HG02759 (cell line): Measurements from ENCODE around the gene DUOX1.

Experiments used
- ATAC-seq: cut with Tn5 transposase; IDR thresholded peaks from one replicate; pipeline ENCODE4 v1.9.1; 2021; ENCODE audit warnings: mild to moderate bottlenecking, moderate library complexity; ENCODE audit not compliant: unreplicated experiment

The DUOX1 gene

DNA sequence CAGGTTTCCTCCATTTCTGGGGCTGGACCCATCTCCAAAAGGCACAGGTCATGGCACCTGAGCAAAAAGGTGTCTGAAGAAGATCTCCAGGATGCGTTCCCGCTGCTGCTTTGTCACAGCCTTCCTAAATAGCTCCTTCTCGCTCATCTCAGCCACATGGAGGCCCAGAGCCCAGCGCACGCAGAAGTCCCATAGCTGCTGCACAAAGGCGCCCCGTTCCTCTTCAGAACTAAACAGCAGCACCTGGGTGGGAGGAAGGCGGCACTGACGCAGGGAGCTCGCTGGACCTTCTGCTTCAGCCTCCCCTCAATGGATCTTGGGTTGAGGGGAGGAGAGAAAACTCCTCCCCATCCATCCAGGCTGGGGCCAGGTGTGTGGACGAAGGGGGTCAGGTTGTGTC is 24.2 kb upstream of the DUOX1 start:
- ATAC-seq: no peak

DNA sequence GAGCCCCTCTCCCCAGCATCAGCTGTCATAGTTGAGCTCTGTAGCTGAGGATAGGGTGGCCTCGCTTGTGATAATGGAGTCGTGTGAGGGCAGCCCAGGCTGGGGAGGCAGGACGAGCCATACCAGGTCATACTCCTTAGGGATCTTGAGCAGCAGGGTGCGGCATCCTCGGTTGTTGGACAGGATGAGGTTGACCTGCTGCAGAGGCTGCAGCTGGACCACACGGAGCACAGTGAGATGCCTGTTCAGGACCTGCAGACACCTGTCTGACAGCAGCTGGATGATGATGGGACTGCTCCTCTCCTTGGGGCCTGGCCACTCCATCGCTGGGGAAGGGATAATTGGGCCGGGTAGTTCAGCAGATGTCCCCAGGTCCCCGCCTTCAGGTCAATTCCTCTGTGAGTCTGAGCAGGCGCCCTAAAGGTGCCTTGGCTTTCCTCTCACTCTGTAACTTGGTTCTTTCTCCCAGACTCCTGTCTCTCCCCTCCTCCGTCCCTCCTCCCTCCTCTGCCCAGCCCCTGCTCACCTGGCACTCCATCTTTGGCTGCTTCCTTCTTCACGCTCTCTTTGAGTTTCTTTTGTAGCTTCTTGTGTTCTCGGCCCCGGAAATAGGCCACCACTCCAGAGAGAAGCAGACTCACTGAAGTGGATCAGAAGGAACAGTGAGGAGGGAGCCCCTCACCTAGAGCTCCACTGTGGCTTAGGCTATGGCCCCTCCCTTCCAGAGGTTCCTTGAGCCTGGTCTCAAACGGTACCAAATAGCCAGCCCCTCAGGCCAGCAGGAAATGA is 23.6 kb upstream of the DUOX1 start:
- no peak for ATAC-seq

DNA sequence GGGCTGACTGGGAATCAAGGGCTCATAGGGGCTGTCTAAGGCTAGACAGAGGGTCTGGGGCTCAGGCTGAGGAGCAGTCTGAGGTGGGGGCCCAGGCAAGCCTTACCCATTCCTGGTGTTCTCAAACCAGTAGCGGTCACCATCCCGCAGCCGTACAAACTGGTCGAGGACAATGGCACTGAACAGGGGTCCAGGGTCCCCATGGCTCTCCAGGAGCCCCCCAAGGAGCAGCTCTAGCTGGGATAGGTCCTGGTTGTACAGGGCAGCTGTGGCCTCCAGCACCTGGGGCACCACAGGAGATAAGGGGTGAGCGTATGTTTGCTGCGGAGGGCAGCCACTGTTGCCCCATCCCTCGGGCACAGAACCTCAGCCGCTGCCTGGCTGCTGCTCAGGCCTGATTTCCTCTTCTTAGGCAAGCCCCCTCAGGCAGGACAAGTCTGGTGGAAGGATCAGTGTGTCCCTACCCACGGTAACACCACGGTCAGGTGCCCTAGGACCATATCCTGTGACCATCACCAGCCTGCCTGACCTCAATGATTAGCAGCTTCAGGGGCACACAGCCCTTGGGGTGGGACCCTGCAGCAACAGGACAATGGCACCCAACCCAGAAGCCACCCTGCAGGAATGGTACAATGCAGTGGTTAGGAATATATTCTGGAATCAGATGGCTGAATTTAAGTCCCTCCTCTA is 21.7 kb upstream of the DUOX1 start:
- no peak for ATAC-seq

DNA sequence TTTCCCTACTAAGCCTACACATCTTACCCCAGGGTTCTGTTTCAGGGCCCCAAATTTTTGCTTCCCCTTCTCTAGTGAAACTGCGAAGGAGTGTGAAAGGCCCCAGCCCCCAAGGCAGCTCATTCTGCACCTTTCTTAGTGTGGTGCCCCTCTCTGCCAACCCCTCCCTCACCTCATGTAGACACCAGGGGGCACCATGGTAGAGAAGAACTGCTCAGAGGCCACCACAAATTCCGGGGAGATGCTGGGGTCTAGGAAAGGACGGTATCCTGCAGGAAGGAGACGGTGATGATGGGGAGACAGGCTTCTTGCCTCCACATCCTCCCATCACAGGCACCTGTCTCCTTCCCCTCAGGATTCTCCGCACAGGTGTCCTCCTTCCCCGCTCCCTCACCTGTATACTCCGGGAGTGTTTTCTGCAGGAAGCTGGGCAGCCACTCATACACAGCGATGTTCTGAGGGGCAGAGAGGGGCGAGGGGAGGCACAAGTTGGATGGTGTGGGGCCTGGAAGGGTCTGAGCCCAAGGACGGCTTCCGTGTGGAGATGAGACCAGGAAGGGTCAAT is 19.5 kb upstream of the DUOX1 start:
- no peak for ATAC-seq

DNA sequence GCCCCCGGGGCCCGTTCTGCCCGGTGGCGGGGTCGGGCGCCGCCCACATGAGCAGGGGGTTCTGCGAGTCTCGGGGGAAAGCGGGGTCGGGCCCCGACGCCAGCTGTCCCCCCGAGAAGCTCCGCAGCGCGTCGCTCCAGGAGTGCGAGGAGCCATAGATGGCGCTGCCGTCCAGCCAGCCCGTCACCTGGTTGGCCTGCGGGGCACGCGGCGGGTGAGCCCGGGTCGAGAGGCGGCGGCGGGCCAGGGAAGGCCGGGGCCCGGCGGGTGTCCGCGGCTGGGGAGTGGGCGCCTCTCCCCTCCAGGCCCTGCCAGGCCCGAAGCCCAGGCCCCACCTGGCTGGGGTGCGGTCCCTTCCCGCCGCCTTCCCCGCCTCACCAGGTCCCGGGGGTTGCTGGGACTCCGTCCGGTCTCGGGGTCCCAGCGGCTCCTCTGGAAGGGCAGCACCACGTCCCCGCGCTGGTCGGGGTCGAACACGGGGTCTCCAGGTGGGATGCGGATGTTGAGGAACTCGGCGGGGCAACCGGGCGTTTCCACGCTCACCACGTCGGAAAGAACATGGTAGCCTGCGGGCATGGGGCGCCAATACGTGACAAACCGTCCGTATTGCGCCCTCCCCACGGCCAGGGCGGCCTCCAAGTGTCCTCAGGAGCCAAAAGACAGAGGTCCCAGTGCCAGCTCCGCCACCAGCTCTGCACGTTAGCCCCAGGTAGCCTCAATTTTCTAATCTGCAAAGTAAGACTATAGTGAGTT is 18.2 kb upstream of the DUOX1 start:
- ATAC-seq: no peak

DNA sequence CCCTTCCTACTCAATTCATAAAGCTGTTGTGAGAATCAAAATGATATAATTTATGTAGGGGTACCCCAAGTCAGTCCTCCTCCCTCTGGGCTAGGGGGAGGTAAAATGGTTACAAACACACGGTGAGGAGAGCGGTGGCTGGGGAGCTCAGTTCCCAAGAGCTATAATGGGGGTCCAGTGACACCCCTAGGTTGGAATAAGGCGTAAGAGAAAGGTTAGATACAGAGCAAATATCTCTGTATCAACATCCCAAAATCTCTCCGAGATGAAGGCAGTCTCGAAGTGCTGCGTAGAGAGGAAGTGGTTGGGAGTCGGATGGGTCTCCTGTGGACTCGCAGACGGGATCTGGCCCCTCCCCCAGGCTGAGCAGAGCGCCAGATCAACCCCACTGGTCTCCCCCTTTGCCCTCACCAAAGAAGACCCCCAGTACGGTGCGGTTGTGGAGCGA is 17.6 kb upstream of the DUOX1 start:
- no peak for ATAC-seq

DNA sequence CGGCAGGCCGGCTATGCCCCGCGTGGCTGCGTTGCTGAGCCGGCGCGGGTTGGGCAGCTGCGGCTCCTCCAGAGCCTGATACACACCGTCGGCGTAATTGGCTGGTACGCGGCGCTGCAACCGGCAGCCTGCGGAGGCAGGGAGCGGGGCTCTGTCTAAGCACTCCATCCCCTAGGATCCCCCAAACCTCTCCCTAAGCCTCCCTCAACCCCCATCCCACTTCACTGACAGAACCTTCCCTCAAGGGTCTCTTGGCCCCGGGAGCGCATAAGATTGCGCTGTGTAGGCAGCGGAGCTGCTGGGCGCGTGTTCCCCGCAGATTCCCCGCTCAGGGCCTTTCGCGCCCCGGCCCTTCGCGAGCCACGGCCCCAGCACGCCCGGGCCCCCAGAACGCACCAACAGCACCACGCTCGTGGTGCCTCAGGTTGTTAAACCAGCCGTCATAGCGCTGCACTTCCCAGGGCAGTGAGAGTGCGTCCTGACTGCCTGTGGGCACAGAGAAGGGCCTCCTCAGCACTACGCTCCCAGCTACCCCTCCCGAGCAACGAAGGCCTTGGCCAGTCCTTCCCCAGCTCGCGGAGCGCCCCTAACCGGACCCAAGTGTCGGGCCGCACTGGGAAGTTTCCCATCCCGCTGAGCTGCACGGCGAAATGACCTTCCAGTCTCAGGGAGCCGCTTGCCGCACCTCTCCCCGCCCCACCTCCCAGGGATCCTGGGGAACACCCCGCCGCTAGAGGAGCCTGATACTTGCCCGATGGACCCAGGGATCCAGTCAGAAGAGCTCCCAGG is 17.0 kb upstream of the DUOX1 start:
- no peak for ATAC-seq

DNA sequence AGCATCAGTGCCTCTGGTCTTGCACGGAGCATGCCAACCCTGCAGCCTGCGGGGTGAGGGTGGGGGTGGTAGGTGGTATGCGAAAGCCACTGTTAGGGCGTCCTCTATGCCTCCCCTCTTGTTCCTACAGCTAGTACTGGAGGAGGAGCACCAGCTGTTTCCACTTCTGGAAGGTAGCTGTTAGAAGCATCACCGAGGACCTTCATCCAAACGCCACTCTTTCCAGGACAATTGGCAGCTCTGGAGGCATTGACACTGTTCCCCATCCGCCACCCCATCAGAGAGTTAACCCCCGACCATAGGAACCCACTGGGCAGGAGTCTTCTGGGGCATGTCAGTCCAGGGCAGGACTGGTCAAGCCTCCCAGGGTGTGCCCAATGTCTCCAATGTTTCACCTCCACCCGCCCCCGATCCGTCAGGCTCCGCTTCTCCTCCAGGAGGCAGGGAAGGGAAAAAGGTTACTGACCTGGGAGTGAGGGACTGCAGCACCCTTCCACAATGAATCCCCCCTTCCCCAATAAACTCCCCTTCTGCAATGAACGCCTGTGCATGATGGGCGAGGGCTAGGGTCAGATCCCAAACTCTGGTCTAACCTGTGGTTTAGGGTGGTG is 16.3 kb upstream of the DUOX1 start:
- ATAC-seq: no peak

DNA sequence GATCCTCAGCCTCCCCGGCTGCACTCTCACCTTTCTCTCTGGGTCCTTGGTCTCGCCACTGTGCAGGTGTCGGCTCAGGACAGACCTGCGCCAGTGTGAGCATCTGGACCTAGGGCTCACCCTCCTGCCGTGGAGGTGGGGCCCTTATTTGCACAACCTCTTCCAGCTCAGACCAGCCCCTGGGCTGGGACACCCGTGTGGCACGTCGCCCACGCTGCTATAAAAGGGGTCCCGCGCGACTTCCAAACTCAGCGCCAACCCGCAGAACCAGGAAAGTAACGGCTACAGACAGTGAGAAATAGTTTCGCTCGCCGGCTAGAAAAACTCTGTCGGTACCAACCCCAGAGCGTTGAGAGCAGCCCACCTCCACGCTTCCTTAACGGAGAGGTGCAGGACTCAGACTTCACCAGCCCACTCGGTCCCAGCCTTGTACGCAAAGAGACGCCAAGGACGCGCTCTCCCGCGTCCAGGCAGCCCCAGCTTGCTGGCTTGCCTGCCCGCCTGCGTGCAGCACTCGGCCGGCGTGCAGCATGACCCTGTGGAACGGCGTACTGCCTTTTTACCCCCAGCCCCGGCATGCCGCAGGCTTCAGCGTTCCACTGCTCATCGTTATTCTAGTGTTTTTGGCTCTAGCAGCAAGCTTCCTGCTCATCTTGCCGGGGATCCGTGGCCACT is 15.6 kb upstream of the DUOX1 start, which contains the start of the genes DUOX2 and DUOXA2:
DUOX2 (minus strand) TSS at position 97 of the 675 bp plus-strand sequence. CDS start 761 bp downstream, outside the sequence.
DUOXA2 (plus strand) TSS at position 251 of the 675 bp plus-strand sequence; CDS start at position 531, 280 bp downstream.
- no peak for ATAC-seq

DNA sequence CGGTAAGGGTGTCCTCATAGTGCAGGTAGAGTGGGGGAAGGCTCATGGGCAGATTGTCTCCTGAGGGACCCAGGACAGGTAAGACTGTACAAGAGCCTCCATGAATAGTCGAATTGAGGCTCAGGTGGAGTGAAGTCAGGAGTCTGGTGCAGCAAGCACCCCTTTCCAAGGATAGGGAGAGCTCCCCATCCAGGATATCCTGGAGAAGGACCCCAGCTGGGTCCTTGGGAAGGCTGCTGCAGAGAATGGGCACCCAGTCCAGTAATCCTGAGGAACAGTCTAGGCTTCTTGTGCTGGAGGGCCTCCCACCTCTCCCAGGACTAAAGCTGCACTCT is 15.1 kb upstream of the DUOX1 start:
- no peak for ATAC-seq

DNA sequence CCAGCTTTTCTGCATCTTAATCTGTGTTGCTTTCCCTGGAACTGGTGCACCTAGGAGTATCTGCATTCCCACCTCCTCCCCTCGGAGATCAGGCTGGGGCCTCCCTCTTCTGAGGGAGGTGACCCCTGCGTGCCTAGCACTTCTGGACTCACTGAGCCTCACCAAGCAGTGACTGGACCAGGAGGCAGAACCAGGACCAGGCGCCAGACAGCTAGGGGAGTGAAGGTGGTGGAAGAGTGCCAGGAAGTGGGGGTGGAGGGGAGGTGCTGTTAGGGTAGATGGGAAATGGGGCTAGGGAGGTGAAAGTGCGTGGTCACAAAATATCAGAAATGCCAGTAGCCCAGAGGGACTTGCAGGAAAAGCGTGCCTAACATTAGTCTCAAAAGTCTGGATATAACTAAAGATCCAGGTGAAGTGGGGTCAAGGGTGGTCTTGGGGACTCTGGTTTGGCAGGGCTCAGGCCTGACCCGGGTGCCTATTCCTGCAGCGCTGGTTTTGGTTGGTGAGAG is 14.4 kb upstream of the DUOX1 start:
- no peak for ATAC-seq

DNA sequence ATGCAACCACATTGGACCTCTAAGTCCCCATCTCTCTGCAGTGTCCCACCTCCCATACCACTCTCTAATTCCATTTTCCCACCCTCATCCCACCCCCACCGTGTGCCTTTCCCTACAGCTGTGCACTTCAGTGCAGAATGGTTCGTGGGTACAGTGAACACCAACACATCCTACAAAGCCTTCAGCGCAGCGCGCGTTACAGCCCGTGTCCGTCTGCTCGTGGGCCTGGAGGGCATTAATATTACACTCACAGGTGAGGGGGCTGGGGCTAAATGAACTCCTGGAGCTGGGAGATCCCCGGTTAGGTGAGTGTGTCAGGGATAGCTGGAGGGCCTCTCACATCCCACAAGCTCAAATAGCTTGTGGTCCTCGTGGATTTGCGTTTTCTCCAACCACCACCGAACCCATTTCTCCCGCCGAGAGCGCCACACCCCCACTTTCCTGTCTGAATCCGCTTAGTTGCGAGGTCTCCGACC is 13.8 kb upstream of the DUOX1 start:
- no peak for ATAC-seq

DNA sequence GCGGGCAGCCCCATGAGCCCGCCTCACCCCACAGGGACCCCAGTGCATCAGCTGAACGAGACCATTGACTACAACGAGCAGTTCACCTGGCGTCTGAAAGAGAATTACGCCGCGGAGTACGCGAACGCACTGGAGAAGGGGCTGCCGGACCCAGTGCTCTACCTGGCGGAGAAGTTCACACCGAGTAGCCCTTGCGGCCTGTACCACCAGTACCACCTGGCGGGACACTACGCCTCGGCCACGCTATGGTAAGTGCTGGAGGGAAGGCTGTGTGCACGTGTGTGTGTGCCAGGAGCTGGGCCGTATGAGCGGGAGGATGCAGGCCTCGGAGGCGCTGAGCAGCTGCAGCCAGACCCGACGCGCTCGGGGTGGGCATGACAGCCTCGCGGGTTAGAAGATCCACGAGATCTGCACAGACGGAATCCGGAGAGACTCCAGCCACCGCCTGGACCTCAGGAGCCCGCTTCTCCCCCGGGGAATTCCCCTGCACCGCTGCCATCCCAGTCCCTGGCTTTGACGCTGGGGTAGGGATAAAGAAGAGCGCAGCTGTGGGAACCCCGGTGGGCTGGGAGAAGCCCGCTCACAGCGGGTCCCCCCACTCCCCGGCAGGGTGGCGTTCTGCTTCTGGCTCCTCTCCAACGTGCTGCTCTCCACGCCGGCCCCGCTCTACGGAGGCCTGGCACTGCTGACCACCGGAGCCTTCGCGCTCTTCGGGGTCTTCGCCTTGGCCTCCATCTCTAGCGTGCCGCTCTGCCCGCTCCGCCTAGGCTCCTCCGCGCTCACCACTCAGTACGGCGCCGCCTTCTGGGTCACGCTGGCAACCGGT is 13.1 kb upstream of the DUOX1 start:
- ATAC-seq: no peak

DNA sequence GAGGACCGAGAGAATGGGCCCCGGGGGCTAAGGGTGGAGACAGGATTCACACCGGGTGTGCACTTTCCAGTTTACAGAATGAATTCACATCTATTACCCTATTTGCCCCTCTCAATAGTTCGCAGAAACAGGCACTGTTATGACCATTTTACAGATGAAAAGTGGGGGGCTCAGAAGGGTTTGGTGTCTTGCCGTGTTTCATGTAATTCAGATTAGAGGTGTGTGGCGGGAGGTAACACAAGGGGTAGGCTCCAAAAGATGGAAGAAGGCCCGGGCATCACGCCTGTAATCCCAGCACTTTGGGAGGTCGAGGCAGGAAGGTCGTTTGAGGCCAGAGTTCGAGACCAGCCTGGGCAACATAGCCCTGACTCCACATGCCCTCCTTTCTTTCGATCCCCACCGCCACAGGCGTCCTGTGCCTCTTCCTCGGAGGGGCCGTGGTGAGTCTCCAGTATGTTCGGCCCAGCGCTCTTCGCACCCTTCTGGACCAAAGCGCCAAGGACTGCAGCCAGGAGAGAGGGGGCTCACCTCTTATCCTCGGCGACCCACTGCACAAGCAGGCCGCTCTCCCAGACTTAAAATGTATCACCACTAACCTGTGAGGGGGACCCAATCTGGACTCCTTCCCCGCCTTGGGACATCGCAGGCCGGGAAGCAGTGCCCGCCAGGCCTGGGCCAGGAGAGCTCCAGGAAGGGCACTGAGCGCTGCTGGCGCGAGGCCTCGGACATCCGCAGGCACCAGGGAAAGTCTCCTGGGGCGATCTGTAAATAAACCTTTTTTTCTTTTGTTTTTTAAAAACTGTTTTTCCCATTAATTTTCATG is 12.3 kb upstream of the DUOX1 start:
- peak; percentile 16 for ATAC-seq

DNA sequence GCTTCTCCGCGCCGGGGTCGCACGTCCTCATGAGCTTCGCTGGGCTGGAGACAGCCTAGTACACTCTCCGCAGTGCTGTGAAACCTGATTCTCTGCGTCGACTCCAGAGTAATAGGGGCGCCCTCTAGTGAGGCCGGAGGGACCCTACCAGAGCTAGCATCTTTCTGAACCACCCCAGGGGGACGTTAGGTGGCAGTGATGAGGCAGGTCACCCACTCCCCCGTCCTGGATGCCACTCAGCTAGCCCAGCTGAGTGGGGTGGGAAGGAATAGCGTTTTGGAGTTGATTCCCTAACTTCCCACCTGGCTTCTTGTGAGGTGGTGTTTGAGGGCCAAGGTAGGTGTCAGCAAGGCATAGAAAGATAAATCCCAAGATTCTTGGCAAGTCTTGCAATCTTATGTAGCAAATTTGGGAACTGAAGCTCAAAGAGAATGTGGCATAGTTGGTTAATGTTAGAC is 11.6 kb upstream of the DUOX1 start:
- peak; percentile 94 for ATAC-seq

DNA sequence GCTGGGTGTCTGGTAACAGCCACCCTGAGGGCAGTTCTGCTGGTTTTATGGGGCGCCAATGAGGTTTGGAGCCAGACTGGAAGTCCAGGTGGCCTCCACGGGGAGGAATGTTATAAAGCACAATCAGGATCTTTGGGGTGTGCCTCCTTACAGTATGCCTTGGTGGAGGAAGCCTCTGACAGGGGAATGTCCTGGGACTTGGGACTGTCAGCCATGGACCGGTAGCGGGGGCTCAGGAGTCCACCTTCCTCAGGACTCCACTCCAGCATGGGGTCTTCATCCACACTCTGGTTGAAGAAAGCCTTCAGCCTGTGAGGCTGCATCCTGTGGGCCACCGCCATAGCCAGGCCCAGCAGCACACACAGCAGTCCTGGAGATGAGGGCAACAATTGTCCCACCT is 10.8 kb upstream of the DUOX1 start:
- ATAC-seq: no peak
